Measurements from ENCODE around the gene CD44. TPM values are rescaled to one million over a fixed set of nuclear protein-coding genes. Genes with fewer than 3 reads are reported as not detected.
A peak's percentile ranks its signal among the peaks of the same experiment; 100 is the strongest.

Gene CD44
- total RNA-seq, 1 donor from 2014 or later: 548 TPM

DNA sequence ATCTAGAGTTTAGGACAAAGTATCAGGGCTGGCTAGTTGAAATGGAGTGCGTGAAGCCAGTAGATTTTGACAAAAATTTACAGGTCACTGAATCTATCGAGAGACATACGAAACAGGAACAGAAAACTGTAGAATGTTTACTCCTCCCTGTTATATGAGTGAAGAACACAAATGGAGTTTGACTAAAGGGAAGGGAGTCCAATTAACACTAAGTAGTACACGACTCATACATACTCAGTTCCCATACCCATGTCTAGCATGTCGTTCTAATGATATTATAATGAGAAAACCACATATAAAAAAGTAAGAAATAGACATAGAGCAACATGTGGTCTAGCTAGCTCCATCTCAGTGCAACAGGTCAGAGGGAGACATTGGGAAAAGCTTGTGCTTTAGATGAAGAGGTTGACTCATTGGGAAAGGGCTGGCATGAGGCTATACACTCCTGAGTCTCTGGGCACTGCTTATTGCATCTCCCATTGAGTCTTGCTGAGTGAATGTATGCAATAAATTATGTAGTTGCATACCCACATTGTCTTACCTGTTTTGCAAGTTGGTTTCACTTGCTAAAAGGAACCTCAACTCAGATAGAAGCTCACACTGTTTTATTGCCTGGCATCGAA is 43.5 kb downstream of the CD44 start:
- Histone ChIP-seq H3K4me3 (no peak overlapping the region), H3K27me3 (no peaks in the 10 kb centered on the region), H3K36me3 (peaks cover 87% of the 10 kb centered on the region), H3K9me3 (no peaks in the 10 kb centered on the region), H3K27ac (peak overlapping the region; percentile 8), H3K4me1 (peaks cover 19% of the 10 kb centered on the region)
- ATAC-seq (no peak), DNase-seq (no peak)
- TF ChIP-seq CTCF (IDR thresholded peaks at IDR 0.05): no peak
- intact Hi-C loops (cut with DNase I): no loop called here

GRCh38 chr11:35183326-35183925 is 44.5 kb downstream of the CD44 start:
- DNase-seq: no peak
- Histone ChIP-seq H3K9me3 (no peaks in the 10 kb centered on the region), H3K4me3 (no peak overlapping the region), H3K4me1 (peaks cover 11% of the 10 kb centered on the region), H3K27ac (no peak overlapping the region), H3K27me3 (no peaks in the 10 kb centered on the region), H3K36me3 (peaks cover 87% of the 10 kb centered on the region)
- TF ChIP-seq CTCF (IDR thresholded peaks at IDR 0.05): no peak
- ATAC-seq: no peak
- intact Hi-C loops (cut with DNase I): no loop called here

DNA sequence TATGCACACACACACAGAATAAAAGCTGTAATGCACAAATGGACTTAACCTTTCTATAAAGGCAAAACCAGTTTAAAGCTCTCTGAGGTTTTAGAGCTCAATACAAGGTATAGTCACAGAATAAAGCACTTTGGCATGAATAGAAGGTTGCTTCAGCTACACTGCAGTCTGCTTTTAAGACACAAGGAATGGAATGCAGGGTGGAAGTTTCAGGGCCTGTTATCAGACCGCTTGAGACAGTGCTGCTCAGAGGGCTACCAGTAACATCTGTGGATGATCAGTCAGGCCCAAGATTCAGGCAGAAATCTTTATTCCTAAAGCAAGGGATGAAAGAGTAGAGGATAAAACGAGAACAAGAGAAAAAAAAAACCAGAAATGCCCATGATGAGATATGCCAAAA is 46.7 kb downstream of the CD44 start:
- DNase-seq: no peak
- TF ChIP-seq CTCF (IDR thresholded peaks at IDR 0.05): no peak
- no peaks in the 10 kb centered on the region for H3K27me3 ChIP-seq
- H3K9me3 ChIP-seq: no peaks in the 10 kb centered on the region
- ATAC-seq: no peak
- no peak overlapping the region for H3K4me3 ChIP-seq
- H3K36me3 ChIP-seq: peaks cover 90% of the 10 kb centered on the region
- peaks cover 15% of the 10 kb centered on the region for H3K4me1 ChIP-seq
- H3K27ac ChIP-seq: no peak overlapping the region
- intact Hi-C loops (cut with DNase I): no loop called here

GRCh38 chr11:35187996-35188395 is 49.0 kb downstream of the CD44 start:
- H3K36me3 ChIP-seq: peaks cover 82% of the 10 kb centered on the region
- H3K4me3 ChIP-seq: no peak overlapping the region
- intact Hi-C loops (cut with DNase I): no loop called here
- peaks cover 36% of the 10 kb centered on the region for H3K4me1 ChIP-seq
- ATAC-seq (no peak), DNase-seq (no peak)
- no peak overlapping the region for H3K27ac ChIP-seq
- H3K9me3 ChIP-seq: no peaks in the 10 kb centered on the region
- no peaks in the 10 kb centered on the region for H3K27me3 ChIP-seq
- TF ChIP-seq CTCF (IDR thresholded peaks at IDR 0.05): no peak

- Histone ChIP-seq H3K27ac (peak overlapping the region; percentile 47), H3K9me3 (no peaks in the 10 kb centered on the region), H3K4me1 (peaks cover 39% of the 10 kb centered on the region), H3K36me3 (peaks cover 70% of the 10 kb centered on the region), H3K4me3 (no peak overlapping the region), H3K27me3 (no peaks in the 10 kb centered on the region)
- intact Hi-C loops (cut with DNase I): no loop called here
- ATAC-seq (peak; percentile 72), DNase-seq (no peak)
- TF ChIP-seq CTCF (IDR thresholded peaks at IDR 0.05): no peak
These were observed 51.9 kb downstream of the CD44 start for GRCh38 chr11:35190804-35191348.

Measured in upper lobe of right lung (tissue), 1 donor.